IPS-18a (cell line): Measurements from ENCODE around the gene PPM1L.
"Not testable (repeated sequence)": the region's sequence is repeated elsewhere in the genome, so short reads cannot be mapped to it uniquely, and the experiment has no call there.

Experiments used
- H3K27ac ChIP-seq: one replicate; pipeline ENCODE4 v1.5.1; 2013; ENCODE audit warnings: low read length
- H3K27me3 ChIP-seq: one replicate; pipeline ENCODE4 v1.6.1; 2013; ENCODE audit warnings: mild to moderate bottlenecking, low read length; ENCODE audit not compliant: control insufficient read depth, insufficient read depth
- H3K36me3 ChIP-seq: one replicate; pipeline ENCODE4 v1.6.1; 2013; ENCODE audit warnings: low read depth, low read length; ENCODE audit not compliant: control insufficient read depth
- H3K4me1 ChIP-seq: one replicate; pipeline ENCODE4 v1.6.1; 2013; ENCODE audit warnings: low read depth, low read length; ENCODE audit not compliant: control insufficient read depth
- H3K4me3 ChIP-seq: one replicate; pipeline ENCODE4 v1.5.1; 2013; ENCODE audit warnings: low read length
- H3K9ac ChIP-seq: one replicate; pipeline ENCODE4 v1.6.1; 2013; ENCODE audit warnings: mild to moderate bottlenecking, low read length, moderate library complexity
- H3K9me3 ChIP-seq: one replicate; pipeline ENCODE4 v1.6.1; 2013; ENCODE audit warnings: low read depth, low read length; ENCODE audit not compliant: control insufficient read depth

The PPM1L gene

DNA sequence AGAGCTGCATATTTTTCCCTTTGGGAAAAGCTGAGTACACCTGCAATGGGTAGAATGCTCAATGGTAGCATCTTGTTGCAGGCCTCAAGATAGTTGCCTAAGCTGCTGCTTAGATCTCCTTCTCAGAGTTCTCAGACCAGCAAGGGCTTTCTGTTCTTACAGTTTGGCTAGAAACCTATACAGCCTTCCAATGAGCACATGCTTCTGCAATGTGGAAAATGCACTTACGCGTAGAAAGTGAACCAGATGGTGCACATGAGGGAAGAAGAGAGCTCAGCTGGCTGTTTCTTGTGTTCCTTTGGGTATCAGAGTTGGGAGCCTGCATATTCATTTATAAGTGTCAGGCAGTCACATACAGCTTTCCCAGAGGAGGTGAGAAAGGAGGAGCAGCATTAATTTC is 212.7 kb downstream of the PPM1L start:
- Histone ChIP-seq H3K4me1 (peaks cover 12% of the 10 kb centered on the region), H3K9ac (no peak overlapping the region), H3K27me3 (no peaks in the 10 kb centered on the region), H3K27ac (no peak overlapping the region), H3K4me3 (no peak overlapping the region), H3K9me3 (no peaks in the 10 kb centered on the region), H3K36me3 (no peaks in the 10 kb centered on the region)

DNA sequence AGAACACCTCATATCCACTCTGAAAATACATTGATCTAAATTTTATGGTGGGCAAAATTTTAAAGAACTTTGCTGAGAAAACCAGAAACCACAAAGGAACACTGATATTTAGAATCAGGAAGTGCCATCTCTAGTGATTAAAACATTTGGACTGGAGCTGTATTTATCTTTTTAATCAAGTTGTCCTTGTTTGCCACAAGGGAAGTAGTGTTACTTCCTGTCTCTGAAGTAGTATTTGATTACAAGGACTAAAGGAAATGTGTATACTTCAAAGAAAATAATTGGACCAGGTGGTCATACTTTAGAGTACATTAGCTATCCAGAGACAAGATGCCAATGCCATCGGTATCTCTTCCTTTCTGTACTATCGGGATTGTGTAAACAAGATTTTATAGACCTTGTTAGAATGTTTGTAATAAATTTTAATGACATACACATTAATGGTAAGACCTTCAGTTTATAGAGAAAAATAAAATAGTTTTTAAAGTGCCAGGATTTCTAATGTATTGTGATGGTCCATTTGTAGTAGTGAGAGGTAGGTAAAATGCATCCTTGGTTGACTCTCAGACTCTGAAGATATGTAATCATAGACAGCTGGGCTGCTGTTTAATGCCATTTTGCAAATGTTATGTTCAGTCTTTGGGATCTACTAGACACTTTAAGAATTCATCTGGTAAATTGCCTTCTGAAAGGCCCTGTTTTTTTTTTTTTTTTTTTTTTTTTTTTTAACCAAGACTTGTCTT is 217.2 kb downstream of the PPM1L start:
- Histone ChIP-seq H3K4me1 (peaks cover 12% of the 10 kb centered on the region), H3K9me3 (no peaks in the 10 kb centered on the region), H3K27me3 (no peaks in the 10 kb centered on the region), H3K27ac (no peak overlapping the region), H3K36me3 (no peaks in the 10 kb centered on the region), H3K4me3 (no peak overlapping the region), H3K9ac (no peak overlapping the region)

DNA sequence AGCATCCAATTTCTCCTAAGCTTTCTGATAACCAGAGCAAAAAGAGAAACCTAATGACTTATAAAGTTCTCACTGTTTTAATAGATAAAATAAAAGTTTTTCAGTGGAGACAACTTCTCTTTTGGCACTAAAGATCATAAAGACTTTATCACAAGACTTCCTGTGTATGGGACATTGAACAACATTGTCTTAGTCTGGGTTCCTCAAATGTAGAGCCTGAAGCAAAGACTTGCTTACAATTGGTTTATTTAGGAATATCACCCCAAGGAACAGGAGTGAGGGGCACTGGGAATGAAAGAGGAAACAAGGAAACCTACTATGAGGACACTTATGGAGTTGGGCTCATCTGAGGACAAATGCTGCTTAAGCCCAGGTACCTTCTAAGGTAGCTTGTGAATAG is 221.7 kb downstream of the PPM1L start:
- Histone ChIP-seq H3K36me3 (no peaks in the 10 kb centered on the region), H3K4me3 (no peak overlapping the region), H3K27me3 (no peaks in the 10 kb centered on the region), H3K9ac (no peak overlapping the region), H3K27ac (no peak overlapping the region), H3K4me1 (no peaks in the 10 kb centered on the region), H3K9me3 (no peaks in the 10 kb centered on the region)

DNA sequence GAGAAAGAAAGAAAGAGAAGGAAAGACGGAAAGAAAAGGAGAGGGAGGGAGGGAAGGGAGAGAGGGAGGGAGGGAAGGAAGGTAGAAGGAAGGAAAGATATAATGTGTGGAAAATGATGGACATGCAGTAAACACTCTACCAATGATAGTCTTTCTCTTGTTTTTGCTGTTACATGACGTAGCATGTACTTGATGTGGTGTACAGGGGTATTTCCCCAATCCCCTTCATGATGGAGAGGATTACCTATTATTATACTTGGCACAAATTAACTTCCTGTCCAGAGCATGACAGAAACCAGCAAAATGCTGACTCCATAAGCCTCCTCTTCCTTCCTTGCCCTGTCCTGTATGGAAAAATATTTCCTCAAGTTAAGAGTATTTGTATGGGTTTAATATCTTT is 224.7 kb downstream of the PPM1L start:
- H3K27me3 ChIP-seq = no peaks in the 10 kb centered on the region
- H3K9me3 ChIP-seq = no peaks in the 10 kb centered on the region
- H3K27ac ChIP-seq = no peak overlapping the region
- H3K9ac ChIP-seq = no peak overlapping the region
- no peaks in the 10 kb centered on the region for H3K4me1 ChIP-seq
- no peak overlapping the region for H3K4me3 ChIP-seq
- no peaks in the 10 kb centered on the region for H3K36me3 ChIP-seq

DNA sequence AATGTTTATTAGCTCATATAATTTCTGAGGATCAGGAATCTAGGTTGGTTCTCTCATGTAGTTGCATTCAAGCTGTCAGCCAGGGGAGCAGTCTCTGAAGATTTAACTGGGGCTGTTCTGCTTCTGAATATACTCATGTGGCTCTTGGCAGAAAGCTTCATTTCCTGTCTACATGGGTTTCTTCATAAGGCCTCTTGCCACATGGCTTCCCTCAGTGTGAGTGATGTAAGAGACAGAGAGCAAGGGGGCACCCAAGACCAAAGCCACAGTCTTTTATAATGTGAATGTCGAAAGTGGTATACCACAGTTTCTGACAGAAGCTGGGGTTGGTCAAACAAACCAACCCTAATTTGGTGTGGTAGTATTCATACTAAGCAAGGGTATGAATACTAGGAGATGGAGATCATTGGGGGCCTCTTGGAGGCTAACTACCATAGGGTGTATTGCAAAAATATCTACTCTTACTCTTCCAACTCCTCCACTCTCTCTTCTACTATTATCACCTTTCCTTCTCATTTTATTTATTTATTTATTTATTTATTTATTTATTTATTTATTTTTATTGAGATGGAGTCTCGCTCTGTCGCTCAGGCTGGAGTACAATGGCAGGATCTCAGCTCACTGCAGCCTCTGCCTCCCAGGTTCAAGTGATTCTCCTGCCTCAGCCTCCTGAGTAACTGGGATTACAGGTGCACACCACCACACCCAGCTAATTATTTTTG is 225.3 kb downstream of the PPM1L start:
- H3K27me3 ChIP-seq = no peaks in the 10 kb centered on the region
- H3K4me1 ChIP-seq = no peaks in the 10 kb centered on the region
- H3K36me3 ChIP-seq = no peaks in the 10 kb centered on the region
- H3K9ac ChIP-seq = no peak overlapping the region
- no peak overlapping the region for H3K4me3 ChIP-seq
- H3K27ac ChIP-seq = no peak overlapping the region
- no peaks in the 10 kb centered on the region for H3K9me3 ChIP-seq

DNA sequence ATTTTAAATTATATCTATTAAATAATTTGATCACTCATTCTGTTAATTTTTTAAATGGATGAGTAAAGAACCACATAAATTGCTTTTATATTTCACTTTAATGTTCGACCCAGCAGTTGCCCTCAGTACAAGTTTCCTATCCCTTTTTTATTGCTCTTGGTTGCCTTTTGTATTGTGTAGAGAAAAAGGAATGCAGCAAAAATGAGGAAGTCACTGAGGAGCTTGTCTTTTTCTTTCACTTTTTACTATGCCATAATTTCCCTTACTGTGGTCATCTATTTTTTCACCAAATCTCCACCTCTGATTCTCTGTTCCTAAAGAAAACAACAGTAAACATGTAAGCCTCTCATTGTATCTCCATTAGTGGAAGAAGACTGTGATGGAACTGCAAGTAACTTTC is 226.5 kb downstream of the PPM1L start:
- Histone ChIP-seq H3K9me3 (no peaks in the 10 kb centered on the region), H3K4me1 (no peaks in the 10 kb centered on the region), H3K9ac (no peak overlapping the region), H3K27me3 (no peaks in the 10 kb centered on the region), H3K27ac (no peak overlapping the region), H3K36me3 (no peaks in the 10 kb centered on the region), H3K4me3 (no peak overlapping the region)

DNA sequence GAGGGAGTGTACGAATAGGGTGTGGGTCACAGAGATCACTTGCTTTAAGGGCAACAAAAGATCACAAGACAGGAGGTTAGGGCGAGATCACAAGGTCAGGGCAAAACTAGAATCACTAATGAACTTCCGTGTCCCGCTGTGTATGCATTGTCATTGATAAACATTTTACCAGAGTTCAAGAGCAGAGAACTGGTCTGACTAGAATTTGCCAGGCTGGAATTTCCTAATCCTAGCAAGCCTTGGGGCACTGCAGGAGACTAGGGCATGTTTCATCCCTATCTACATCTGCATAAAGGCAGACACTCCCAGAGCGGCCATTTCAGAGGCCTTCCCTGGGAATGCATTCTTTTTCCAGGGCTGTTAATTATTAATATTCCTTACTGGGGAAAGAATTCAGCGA is 227.9 kb downstream of the PPM1L start:
- not testable (repeated sequence) for H3K4me3 ChIP-seq, H3K27me3 ChIP-seq, H3K36me3 ChIP-seq, H3K4me1 ChIP-seq, H3K9ac ChIP-seq, H3K27ac ChIP-seq, H3K9me3 ChIP-seq

DNA sequence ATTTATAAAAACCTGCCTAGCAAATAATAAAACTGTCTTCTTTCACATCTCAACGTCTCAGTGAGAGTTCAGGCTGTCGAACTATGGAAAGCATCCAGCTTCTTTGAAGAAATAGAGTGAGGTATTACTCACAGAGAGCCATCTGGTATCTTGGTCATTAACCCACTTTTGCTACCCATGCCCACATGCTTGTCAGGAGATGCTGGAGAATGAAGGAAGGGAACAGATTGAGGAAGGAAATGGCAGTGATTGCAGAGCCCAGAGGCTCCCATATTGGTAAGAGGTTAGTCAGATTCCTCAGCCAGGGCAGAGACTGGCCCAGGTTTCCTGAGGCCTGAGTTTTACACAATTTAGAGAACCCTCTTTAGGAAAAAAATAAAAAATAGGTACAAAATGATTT is 230.0 kb downstream of the PPM1L start:
- no peak overlapping the region for H3K9ac ChIP-seq
- no peaks in the 10 kb centered on the region for H3K27me3 ChIP-seq
- H3K4me3 ChIP-seq = no peak overlapping the region
- H3K27ac ChIP-seq = no peak overlapping the region
- no peaks in the 10 kb centered on the region for H3K36me3 ChIP-seq
- no peaks in the 10 kb centered on the region for H3K9me3 ChIP-seq
- no peaks in the 10 kb centered on the region for H3K4me1 ChIP-seq

DNA sequence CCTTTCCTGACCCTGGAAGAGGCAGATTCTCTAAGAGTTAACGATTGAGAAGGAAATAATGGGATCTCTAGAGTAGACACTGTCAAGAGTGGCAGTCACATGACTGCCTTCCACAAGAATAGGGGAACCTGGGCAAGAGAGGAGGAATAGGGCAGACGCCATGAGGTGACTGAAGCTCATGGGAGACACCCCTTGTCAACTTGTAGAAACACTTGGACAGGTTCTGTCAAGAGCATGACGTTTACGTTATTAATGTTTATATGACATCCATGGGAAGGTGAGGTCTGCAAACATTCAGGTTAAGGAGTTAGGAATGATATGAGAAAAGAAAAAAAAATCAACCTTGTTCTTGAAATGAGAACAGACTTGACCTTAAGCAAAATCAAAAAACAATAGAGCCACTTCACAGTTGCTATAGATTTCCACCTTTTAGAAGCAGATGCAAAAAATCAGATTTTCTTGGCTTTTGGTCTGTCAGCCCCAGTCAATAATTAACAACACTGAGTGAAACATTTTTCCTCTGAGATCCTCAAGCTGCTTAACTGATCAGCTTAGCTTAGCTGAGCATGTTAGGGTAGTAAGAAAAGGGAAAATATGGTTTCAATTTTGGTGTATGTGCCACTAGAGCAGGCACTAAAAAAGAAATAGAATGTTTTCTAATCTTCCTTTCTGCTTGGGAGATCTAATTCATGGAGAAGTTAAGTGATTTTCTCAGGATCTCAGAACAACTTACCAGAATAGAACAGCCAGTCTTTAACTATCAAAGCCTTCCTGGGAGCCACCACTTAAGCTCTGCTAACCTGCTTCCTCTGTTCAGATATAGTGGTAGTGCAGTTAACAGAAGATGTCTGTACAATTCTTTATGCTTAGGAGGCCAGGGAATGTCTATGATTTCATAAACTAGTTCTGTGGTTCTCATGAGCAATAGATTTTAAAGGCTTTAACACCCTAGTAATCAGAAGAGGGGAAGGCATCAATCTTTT is 232.2 kb downstream of the PPM1L start:
- Histone ChIP-seq H3K9ac (no peak overlapping the region), H3K9me3 (no peaks in the 10 kb centered on the region), H3K4me1 (no peaks in the 10 kb centered on the region), H3K4me3 (no peak overlapping the region), H3K36me3 (no peaks in the 10 kb centered on the region), H3K27ac (no peak overlapping the region), H3K27me3 (no peaks in the 10 kb centered on the region)

DNA sequence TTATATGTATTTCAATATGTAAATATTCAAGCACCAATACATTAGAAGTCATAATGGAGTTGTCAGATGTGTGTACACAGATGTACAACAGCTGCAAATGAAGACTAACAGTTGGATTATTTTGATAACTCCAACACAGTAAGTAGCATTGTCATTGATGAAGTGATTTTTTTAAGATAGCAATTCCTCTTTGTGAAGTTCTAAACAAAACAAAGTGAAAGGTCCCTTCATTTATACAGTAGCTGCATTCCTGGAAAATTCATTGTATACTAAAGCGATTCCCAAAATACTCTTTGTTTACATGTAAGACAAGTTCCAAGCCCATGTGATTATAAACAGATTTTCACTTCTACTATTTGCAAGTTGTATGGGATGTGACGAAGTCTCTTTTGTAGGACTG is 234.4 kb downstream of the PPM1L start:
- H3K9me3 ChIP-seq = no peaks in the 10 kb centered on the region
- no peak overlapping the region for H3K4me3 ChIP-seq
- H3K27me3 ChIP-seq = no peaks in the 10 kb centered on the region
- H3K9ac ChIP-seq = no peak overlapping the region
- no peaks in the 10 kb centered on the region for H3K4me1 ChIP-seq
- no peaks in the 10 kb centered on the region for H3K36me3 ChIP-seq
- H3K27ac ChIP-seq = no peak overlapping the region

DNA sequence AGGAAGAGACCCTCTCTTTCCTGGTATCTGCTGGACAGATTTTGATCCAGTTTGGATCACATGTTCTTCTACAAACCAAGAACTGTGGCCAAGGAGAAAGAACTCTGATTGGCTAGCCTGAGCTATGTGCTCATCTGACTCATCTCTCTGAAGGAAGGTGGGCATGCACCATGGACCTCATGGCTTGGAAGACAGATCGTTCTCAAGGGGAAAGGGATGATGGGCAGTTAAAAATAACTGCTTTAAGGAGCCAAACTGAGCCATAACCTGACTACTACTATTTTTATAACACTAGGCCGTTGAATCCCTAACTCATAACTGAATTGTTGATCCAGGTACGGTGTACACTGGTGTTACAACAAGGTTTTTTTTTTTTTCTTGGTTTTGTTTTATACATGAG is 236.7 kb downstream of the PPM1L start:
- H3K9ac ChIP-seq = no peak overlapping the region
- H3K27ac ChIP-seq = no peak overlapping the region
- no peak overlapping the region for H3K4me3 ChIP-seq
- H3K4me1 ChIP-seq = no peaks in the 10 kb centered on the region
- no peaks in the 10 kb centered on the region for H3K36me3 ChIP-seq
- no peaks in the 10 kb centered on the region for H3K27me3 ChIP-seq
- H3K9me3 ChIP-seq = no peaks in the 10 kb centered on the region
